Astrocyte (in vitro differentiated cells and primary cell): ENCODE results near the gene ZMIZ1. TPM values are rescaled to one million over a fixed set of nuclear protein-coding genes. Genes with fewer than 3 reads are reported as not detected.

Source experiments
- DNase-seq: peaks from one replicate; pipeline ENCODE4 v3.0.0-alpha.2; 2010; ENCODE audit warnings: low read depth
- FAIRE-seq: peaks from 2 replicates; lab custom pipeline; 2011; peaks lifted over from hg19 to GRCh38; lab: Jason Lieb, UNC
- H2AFZ ChIP-seq: 2 replicates; pipeline ENCODE4 v1.6.0; 2012; ENCODE audit warnings: low read depth, low read length, inconsistent platforms
- H3K27ac ChIP-seq: 2 replicates; pipeline ENCODE4 v1.5.1; 2011; ENCODE audit warnings: low read depth, low read length, inconsistent platforms
- H3K27me3 ChIP-seq: 2 replicates; pipeline ENCODE4 v1.6.0; 2011; ENCODE audit warnings: low read length, inconsistent platforms; ENCODE audit not compliant: insufficient read depth
- H3K36me3 ChIP-seq: 2 replicates; pipeline ENCODE4 v1.5.1; 2011; ENCODE audit warnings: low read length, inconsistent platforms; ENCODE audit not compliant: insufficient read depth
- H3K4me1 ChIP-seq: 2 replicates; pipeline ENCODE4 v1.5.1; 2011; ENCODE audit warnings: low read length, inconsistent platforms; ENCODE audit not compliant: insufficient read depth
- H3K4me2 ChIP-seq: 2 replicates; pipeline ENCODE4 v1.6.0; 2012; ENCODE audit warnings: low read length, inconsistent platforms
- H3K4me3 ChIP-seq: 2 replicates; pipeline ENCODE4 v1.5.1; 2011; ENCODE audit warnings: low read depth, mild to moderate bottlenecking, low read length, inconsistent platforms; ENCODE audit not compliant: insufficient read depth
- H3K79me2 ChIP-seq: 2 replicates; pipeline ENCODE4 v1.6.0; 2012; ENCODE audit warnings: mild to moderate bottlenecking, low read length, inconsistent platforms; ENCODE audit not compliant: insufficient read depth
- H3K9ac ChIP-seq: 2 replicates; pipeline ENCODE4 v1.6.0; 2012; ENCODE audit warnings: mild to moderate bottlenecking, low read length, inconsistent platforms
- H3K9me3 ChIP-seq: 2 replicates; pipeline ENCODE4 v1.5.1; 2012; ENCODE audit warnings: low read depth, mild to moderate bottlenecking, low read length, inconsistent platforms; ENCODE audit not compliant: insufficient read depth
- H4K20me1 ChIP-seq: 2 replicates; pipeline ENCODE4 v1.6.0; 2012; ENCODE audit warnings: low read length, inconsistent platforms; ENCODE audit not compliant: insufficient read depth
- H3K27ac Mint-ChIP-seq: one replicate; pipeline ENCODE4 v1.8.0; 2021; ENCODE audit warnings: mild to moderate bottlenecking, mixed read lengths; ENCODE audit not compliant: unreplicated experiment
- H3K27me3 Mint-ChIP-seq: one replicate; pipeline ENCODE4 v1.8.0; 2021; ENCODE audit warnings: low read depth, mixed read lengths; ENCODE audit not compliant: unreplicated experiment
- H3K36me3 Mint-ChIP-seq: one replicate; pipeline ENCODE4 v1.8.0; 2021; ENCODE audit warnings: low read depth, mixed read lengths; ENCODE audit not compliant: unreplicated experiment
- H3K4me1 Mint-ChIP-seq: one replicate; pipeline ENCODE4 v1.8.0; 2021; ENCODE audit warnings: low read depth, mixed read lengths; ENCODE audit not compliant: unreplicated experiment
- H3K4me3 Mint-ChIP-seq: one replicate; pipeline ENCODE4 v1.8.0; 2021; ENCODE audit warnings: mild to moderate bottlenecking, moderate library complexity, mixed read lengths; ENCODE audit not compliant: unreplicated experiment
- H3K9me3 Mint-ChIP-seq: one replicate; pipeline ENCODE4 v1.8.0; 2021; ENCODE audit warnings: mild to moderate bottlenecking, mixed read lengths; ENCODE audit not compliant: unreplicated experiment
- EZH2 ChIP-seq: IDR thresholded peaks from 2 replicates; pipeline ENCODE4 v1.6.1; 2012; ENCODE audit warnings: mild to moderate bottlenecking, low read length, inconsistent platforms; ENCODE audit not compliant: insufficient read depth
- total RNA-seq: library from RNA; stranded (reverse); gene quantifications from 2 replicates; pipeline ENCODE4 v1.2.1, GENCODE V29; 2021
- TF ChIP-seq, protein P1 (sequence below): IDR thresholded peaks from 2 replicates; pipeline ENCODE4 v1.5.1; 2011; ENCODE audit warnings: low read depth, mild to moderate bottlenecking, inconsistent platforms, low read length, moderate library complexity; ENCODE audit not compliant: insufficient read depth

Gene ZMIZ1
- total RNA-seq, 1 donor from 2014 or later: 45.5 TPM

DNA sequence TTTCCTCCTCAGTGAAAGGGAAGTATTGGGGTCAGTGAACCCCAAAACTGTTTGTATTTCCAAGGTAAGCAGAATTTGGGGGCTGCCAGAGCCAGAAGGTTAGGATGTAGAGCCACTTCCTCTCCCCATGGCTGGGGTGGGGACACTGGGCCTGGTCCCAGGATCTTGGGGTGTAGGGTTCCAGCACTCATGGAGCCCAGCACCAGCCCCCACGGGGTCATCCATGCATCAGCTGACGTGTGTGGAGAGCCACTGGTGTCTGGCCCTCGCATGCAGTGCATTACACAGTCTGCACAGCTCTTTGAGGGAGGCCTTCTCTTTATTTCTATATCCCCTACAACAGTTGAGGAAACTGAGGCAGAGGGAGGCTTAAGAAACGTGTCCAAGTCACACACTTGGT lies 91.4 kb downstream of the ZMIZ1 start:
- Histone ChIP-seq H3K9ac (peak overlapping the region; percentile 79), H2AFZ (no peak overlapping the region), H4K20me1 (peaks cover 44% of the 10 kb centered on the region), H3K36me3 (peaks cover 5% of the 10 kb centered on the region), H3K79me2 (peaks cover 97% of the 10 kb centered on the region), H3K4me3 (no peak overlapping the region), H3K27me3 (no peaks in the 10 kb centered on the region), H3K9me3 (no peaks in the 10 kb centered on the region), H3K4me1 (peaks cover 61% of the 10 kb centered on the region), H3K4me2 (peak overlapping the region; percentile 65), H3K27ac (peak overlapping the region; percentile 90)
- FAIRE-seq: no peak
- no peak for DNase-seq
- Mint-ChIP-seq H3K4me1 (peaks cover 45% of the 10 kb centered on the region), H3K4me3 (no peak overlapping the region), H3K9me3 (no peaks in the 10 kb centered on the region), H3K27me3 (no peaks in the 10 kb centered on the region), H3K36me3 (peaks cover 5% of the 10 kb centered on the region), H3K27ac (peak overlapping the region; percentile 96)
- TF ChIP-seq EZH2: no peak
- TF ChIP-seq, protein P1, sequence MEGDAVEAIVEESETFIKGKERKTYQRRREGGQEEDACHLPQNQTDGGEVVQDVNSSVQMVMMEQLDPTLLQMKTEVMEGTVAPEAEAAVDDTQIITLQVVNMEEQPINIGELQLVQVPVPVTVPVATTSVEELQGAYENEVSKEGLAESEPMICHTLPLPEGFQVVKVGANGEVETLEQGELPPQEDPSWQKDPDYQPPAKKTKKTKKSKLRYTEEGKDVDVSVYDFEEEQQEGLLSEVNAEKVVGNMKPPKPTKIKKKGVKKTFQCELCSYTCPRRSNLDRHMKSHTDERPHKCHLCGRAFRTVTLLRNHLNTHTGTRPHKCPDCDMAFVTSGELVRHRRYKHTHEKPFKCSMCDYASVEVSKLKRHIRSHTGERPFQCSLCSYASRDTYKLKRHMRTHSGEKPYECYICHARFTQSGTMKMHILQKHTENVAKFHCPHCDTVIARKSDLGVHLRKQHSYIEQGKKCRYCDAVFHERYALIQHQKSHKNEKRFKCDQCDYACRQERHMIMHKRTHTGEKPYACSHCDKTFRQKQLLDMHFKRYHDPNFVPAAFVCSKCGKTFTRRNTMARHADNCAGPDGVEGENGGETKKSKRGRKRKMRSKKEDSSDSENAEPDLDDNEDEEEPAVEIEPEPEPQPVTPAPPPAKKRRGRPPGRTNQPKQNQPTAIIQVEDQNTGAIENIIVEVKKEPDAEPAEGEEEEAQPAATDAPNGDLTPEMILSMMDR: no peak

DNA sequence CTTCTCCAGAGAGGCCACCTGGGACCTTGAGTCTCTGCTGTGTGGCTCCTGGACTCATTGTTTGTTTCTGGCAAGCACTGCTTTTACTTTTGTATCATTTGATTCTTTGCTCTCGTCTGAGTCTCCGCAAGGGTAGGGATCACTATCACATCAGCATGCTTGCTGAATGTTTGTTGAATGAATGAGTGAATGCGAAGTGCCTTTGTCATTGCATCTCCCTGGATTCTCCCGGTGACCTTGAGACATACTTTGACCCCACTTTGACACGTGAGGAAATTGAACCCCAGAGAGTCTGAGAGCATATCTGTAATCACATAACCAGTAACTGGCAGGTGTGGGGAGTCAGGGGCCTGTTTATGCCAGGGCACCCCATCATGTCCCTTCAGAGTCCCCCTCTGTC lies 92.8 kb downstream of the ZMIZ1 start:
- Histone ChIP-seq H3K79me2 (peaks cover 95% of the 10 kb centered on the region), H3K4me1 (peaks cover 54% of the 10 kb centered on the region), H2AFZ (no peak overlapping the region), H3K36me3 (peaks cover 5% of the 10 kb centered on the region), H3K9me3 (no peaks in the 10 kb centered on the region), H3K4me2 (no peak overlapping the region), H3K27me3 (no peaks in the 10 kb centered on the region), H3K9ac (no peak overlapping the region), H3K27ac (no peak overlapping the region), H3K4me3 (no peak overlapping the region), H4K20me1 (peaks cover 58% of the 10 kb centered on the region)
- Mint-ChIP-seq H3K4me1 (peaks cover 46% of the 10 kb centered on the region), H3K4me3 (no peak overlapping the region), H3K27ac (peak overlapping the region; percentile 83), H3K36me3 (peaks cover 5% of the 10 kb centered on the region), H3K9me3 (no peaks in the 10 kb centered on the region), H3K27me3 (no peaks in the 10 kb centered on the region)
- no peak for TF ChIP-seq EZH2
- TF ChIP-seq, protein P1: no peak
- FAIRE-seq: no peak
- no peak for DNase-seq

DNA sequence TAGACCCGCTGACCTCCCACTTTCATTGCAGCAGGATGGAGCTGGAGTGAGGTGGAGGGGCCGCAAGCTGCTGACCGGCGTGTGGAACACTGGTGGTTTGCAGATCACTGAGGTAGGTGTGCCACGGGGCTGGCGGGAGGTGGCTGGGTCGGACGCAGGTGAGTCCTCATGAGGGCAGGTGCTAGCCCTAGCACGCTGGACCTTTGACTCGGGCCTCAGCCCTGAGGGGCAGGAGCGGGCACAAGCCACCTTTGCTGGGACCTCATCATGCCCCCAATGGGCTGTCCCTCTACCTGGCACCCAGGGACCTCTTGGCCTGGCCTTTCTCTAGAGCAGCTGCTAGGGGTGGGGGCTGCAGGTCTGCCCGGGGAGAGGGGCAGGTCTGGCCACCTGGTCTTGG lies 93.3 kb downstream of the ZMIZ1 start:
- Mint-ChIP-seq H3K27ac (no peak overlapping the region), H3K4me1 (peaks cover 42% of the 10 kb centered on the region)
- H3K4me1 ChIP-seq: peaks cover 49% of the 10 kb centered on the region

More for the DNA sequence above, 93.3 kb downstream of the ZMIZ1 start:
- DNase-seq (no peak), FAIRE-seq (no peak)
- Histone ChIP-seq H3K4me3 (no peak overlapping the region), H3K27ac (no peak overlapping the region), H4K20me1 (peaks cover 62% of the 10 kb centered on the region), H3K27me3 (no peaks in the 10 kb centered on the region), H3K79me2 (peaks cover 91% of the 10 kb centered on the region), H3K9ac (no peak overlapping the region), H3K36me3 (peaks cover 8% of the 10 kb centered on the region), H2AFZ (no peak overlapping the region), H3K9me3 (no peaks in the 10 kb centered on the region), H3K4me2 (no peak overlapping the region)
- Mint-ChIP-seq H3K4me3 (no peak overlapping the region), H3K9me3 (no peaks in the 10 kb centered on the region), H3K27me3 (no peaks in the 10 kb centered on the region), H3K36me3 (peaks cover 4% of the 10 kb centered on the region)
- no peak for TF ChIP-seq EZH2
- TF ChIP-seq, protein P1: no peak
